Measurements from ENCODE around the gene RBM5. TPM values are rescaled to one million over a fixed set of nuclear protein-coding genes. Genes with fewer than 3 reads are reported as not detected.

The RBM5 gene
- 105 and 107 TPM in 2 replicates for polyA plus RNA-seq (2013)

DNA sequence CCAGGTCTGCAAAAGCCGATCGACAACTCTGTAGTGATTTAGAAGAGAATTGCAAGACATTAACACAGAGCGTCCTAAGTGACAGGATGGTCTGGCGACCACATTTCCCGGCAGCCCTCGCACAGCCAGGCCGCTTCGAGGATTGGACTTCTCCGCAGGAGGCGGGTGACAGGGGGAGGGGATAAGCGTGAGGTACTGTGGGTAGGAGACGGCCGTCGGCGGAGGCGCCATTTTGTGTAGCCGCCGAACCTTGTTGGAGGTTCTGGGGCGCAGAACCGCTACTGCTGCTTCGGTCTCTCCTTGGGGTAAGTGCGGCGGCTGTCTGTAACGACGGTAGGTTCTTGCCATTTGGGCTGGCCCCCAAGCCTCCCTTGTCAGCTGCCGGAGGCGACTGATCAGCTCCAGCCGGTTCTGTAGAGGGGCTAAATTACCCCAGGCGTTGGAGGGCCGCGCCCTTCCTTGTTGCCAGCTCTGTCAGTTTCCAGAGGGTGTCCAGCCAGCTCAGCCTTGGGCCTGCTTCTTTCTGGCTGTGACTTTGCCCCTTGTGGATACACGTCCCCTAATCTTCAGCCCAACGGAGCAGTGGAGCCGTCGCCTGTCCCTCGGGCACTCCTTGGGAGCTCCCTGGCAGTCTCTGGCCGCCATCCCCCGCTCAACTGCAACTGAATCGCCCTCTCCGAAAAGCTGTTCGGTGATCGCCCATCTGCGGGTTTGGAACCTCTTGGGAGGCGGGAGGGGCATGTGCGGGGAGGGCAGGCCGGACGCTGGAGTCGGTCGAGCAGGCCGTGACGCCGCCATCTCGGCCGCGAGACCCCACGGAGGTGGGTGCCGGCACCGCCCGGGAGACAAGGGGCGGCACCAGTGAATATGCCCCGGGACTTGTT lies at the start of gene RBM5:
TSS of gene RBM5 (plus strand) at position 195 of the 884 bp plus-strand sequence. CDS start 1,516 bp downstream, outside the sequence.
- Histone ChIP-seq H3K9ac (ENCODE audit: low read length) (peak within 1 kb of the TSS; percentile 96), H3K4me3 (ENCODE audit: low read depth, low read length) (peak within 1 kb of the TSS; percentile 93), H2AK5ac (ENCODE audit: low read length) (peak within 1 kb of the TSS; percentile 56), H3K27ac (ENCODE audit: low read depth, low read length) (peak within 1 kb of the TSS; percentile 56), H2BK12ac (ENCODE audit: low read length) (no peak within 1 kb of the TSS), H3K79me1 (ENCODE audit: low read length) (peaks cover 8% of the 10 kb centered on the region), H2AFZ (ENCODE audit: insufficient read depth, low read length, poor library complexity) (peak within 1 kb of the TSS; percentile 56), H3K14ac (ENCODE audit: low read length) (peak within 1 kb of the TSS; percentile 92), H3K18ac (ENCODE audit: low read length) (peak within 1 kb of the TSS; percentile 93), H4K8ac (ENCODE audit: low read depth, low read length) (peak within 1 kb of the TSS; percentile 95), H3K9me3 (ENCODE audit: insufficient read depth, low read depth, low read length) (no peaks in the 10 kb centered on the region), H3K4me1 (ENCODE audit: control insufficient read depth in 1 of 2, insufficient read depth in 2 of 2, low read length in 2 of 2) (no peaks in the 10 kb centered on the region), H3K27me3 (ENCODE audit: insufficient read depth, low read length) (no peaks in the 10 kb centered on the region), H3K4ac (ENCODE audit: low read depth, low read length) (peak within 1 kb of the TSS; percentile 87), H4K91ac (ENCODE audit: low read depth, low read length) (peak within 1 kb of the TSS; percentile 89), H2BK5ac (ENCODE audit: low read depth, low read length, poor library complexity) (peak within 1 kb of the TSS; percentile 60), H3K79me2 (ENCODE audit: control insufficient read depth, insufficient read depth, low read length, poor library complexity) (peaks cover 9% of the 10 kb centered on the region), H3K23ac (ENCODE audit: low read length) (no peak within 1 kb of the TSS), H2BK120ac (ENCODE audit: insufficient read depth, low read length, poor library complexity) (peak within 1 kb of the TSS; percentile 93), H3K36me3 (ENCODE audit: control insufficient read depth in 1 of 2, insufficient read depth in 2 of 2, low read length in 2 of 2) (peaks cover 16 to 24% of the 10 kb centered on the region in 2 experiments), H4K12ac (ENCODE audit: low read depth, low read length) (peak within 1 kb of the TSS; percentile 93), H3K4me2 (ENCODE audit: low read length) (peak within 1 kb of the TSS; percentile 82)
- peak; percentile 87 to 93 for DNase-seq
- no CpG with 5 or more reads among the region's 61 CpGs for WGBS (ENCODE audit: extremely low coverage, insufficient coverage, insufficient read length)

DNA sequence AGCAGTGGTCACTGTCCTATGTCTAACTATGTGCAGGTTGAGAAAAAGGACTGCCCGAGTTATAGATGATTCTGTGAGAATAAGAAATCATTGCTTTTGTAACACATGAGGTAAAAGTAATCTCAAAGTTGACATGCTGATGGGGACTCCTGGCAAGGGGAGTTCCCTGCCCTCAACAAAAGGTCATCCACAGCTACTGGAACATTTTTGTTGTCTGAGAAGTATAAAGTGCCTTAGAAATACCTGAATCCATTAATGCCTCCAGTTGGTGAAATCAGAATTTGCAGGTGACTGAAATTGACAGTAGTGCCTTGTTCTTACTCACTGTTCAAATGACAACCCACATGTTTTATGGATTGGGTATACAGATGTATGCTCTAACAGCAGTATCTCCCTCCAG lies 43.7 kb upstream of the RBM5 start:
- H3K23ac ChIP-seq (ENCODE audit: low read length): no peak overlapping the region
- no CpG with 5 or more reads among the region's 1 CpG for WGBS (ENCODE audit: extremely low coverage, insufficient coverage, insufficient read length)

GRCh38 chr3:50047426-50047825 lies 41.3 kb upstream of the RBM5 start:
- Histone ChIP-seq H3K4me3 (ENCODE audit: low read depth, low read length) (no peak overlapping the region), H3K9ac (ENCODE audit: low read length) (no peak overlapping the region), H3K79me1 (ENCODE audit: low read length) (no peaks in the 10 kb centered on the region), H3K79me2 (ENCODE audit: control insufficient read depth, insufficient read depth, low read length, poor library complexity) (no peaks in the 10 kb centered on the region), H4K8ac (ENCODE audit: low read depth, low read length) (no peak overlapping the region), H4K91ac (ENCODE audit: low read depth, low read length) (no peak overlapping the region), H4K12ac (ENCODE audit: low read depth, low read length) (no peak overlapping the region), H3K9me3 (ENCODE audit: insufficient read depth, low read depth, low read length) (no peaks in the 10 kb centered on the region), H3K4me1 (ENCODE audit: control insufficient read depth in 1 of 2, insufficient read depth in 2 of 2, low read length in 2 of 2) (no peaks in the 10 kb centered on the region), H3K23ac (ENCODE audit: low read length) (no peak overlapping the region), H3K36me3 (ENCODE audit: control insufficient read depth in 1 of 2, insufficient read depth in 2 of 2, low read length in 2 of 2) (peaks cover 3 to 5% of the 10 kb centered on the region in 2 experiments), H2BK120ac (ENCODE audit: insufficient read depth, low read length, poor library complexity) (no peak overlapping the region), H2BK12ac (ENCODE audit: low read length) (no peak overlapping the region), H3K27ac (ENCODE audit: low read depth, low read length) (no peak overlapping the region), H3K27me3 (ENCODE audit: insufficient read depth, low read length) (no peaks in the 10 kb centered on the region), H3K4me2 (ENCODE audit: low read length) (no peak overlapping the region), H3K4ac (ENCODE audit: low read depth, low read length) (no peak overlapping the region), H2AFZ (ENCODE audit: insufficient read depth, low read length, poor library complexity) (no peak overlapping the region), H3K18ac (ENCODE audit: low read length) (no peak overlapping the region), H3K14ac (ENCODE audit: low read length) (no peak overlapping the region), H2AK5ac (ENCODE audit: low read length) (no peak overlapping the region), H2BK5ac (ENCODE audit: low read depth, low read length, poor library complexity) (no peak overlapping the region)
- WGBS (ENCODE audit: extremely low coverage, insufficient coverage, insufficient read length): no CpG with 5 or more reads among the region's 4 CpGs
- DNase-seq: no peak

More for the DNA sequence above, 43.7 kb upstream of the RBM5 start:
- Histone ChIP-seq H2AK5ac (ENCODE audit: low read length) (no peak overlapping the region), H4K91ac (ENCODE audit: low read depth, low read length) (no peak overlapping the region), H3K27me3 (ENCODE audit: insufficient read depth, low read length) (no peaks in the 10 kb centered on the region), H4K8ac (ENCODE audit: low read depth, low read length) (no peak overlapping the region), H3K14ac (ENCODE audit: low read length) (no peak overlapping the region), H3K4me3 (ENCODE audit: low read depth, low read length) (no peak overlapping the region), H3K9me3 (ENCODE audit: insufficient read depth, low read depth, low read length) (no peaks in the 10 kb centered on the region), H2BK12ac (ENCODE audit: low read length) (no peak overlapping the region), H2BK120ac (ENCODE audit: insufficient read depth, low read length, poor library complexity) (no peak overlapping the region), H2AFZ (ENCODE audit: insufficient read depth, low read length, poor library complexity) (no peak overlapping the region), H3K4me1 (ENCODE audit: control insufficient read depth in 1 of 2, insufficient read depth in 2 of 2, low read length in 2 of 2) (no peaks in the 10 kb centered on the region), H3K9ac (ENCODE audit: low read length) (no peak overlapping the region), H3K36me3 (ENCODE audit: control insufficient read depth in 1 of 2, insufficient read depth in 2 of 2, low read length in 2 of 2) (peaks cover 3 to 7% of the 10 kb centered on the region in 2 experiments), H3K18ac (ENCODE audit: low read length) (no peak overlapping the region), H3K79me1 (ENCODE audit: low read length) (no peaks in the 10 kb centered on the region), H3K4ac (ENCODE audit: low read depth, low read length) (no peak overlapping the region), H3K4me2 (ENCODE audit: low read length) (no peak overlapping the region), H2BK5ac (ENCODE audit: low read depth, low read length, poor library complexity) (no peak overlapping the region), H3K79me2 (ENCODE audit: control insufficient read depth, insufficient read depth, low read length, poor library complexity) (no peaks in the 10 kb centered on the region), H4K12ac (ENCODE audit: low read depth, low read length) (no peak overlapping the region), H3K27ac (ENCODE audit: low read depth, low read length) (no peak overlapping the region)
- DNase-seq: no peak

GRCh38 chr3:50050361-50050760 lies 38.4 kb upstream of the RBM5 start:
- H4K12ac ChIP-seq (ENCODE audit: low read depth, low read length): no peak overlapping the region
- no peak overlapping the region for H2BK120ac ChIP-seq (ENCODE audit: insufficient read depth, low read length, poor library complexity)
- H3K4me2 ChIP-seq (ENCODE audit: low read length): no peak overlapping the region
- H4K8ac ChIP-seq (ENCODE audit: low read depth, low read length): no peak overlapping the region
- H2AK5ac ChIP-seq (ENCODE audit: low read length): no peak overlapping the region
- H2BK12ac ChIP-seq (ENCODE audit: low read length): no peak overlapping the region
- no peak overlapping the region for H2BK5ac ChIP-seq (ENCODE audit: low read depth, low read length, poor library complexity)
- H3K23ac ChIP-seq (ENCODE audit: low read length): no peak overlapping the region
- H3K4me1 ChIP-seq (ENCODE audit: control insufficient read depth in 1 of 2, insufficient read depth in 2 of 2, low read length in 2 of 2): no peaks in the 10 kb centered on the region
- no peak overlapping the region for H3K4ac ChIP-seq (ENCODE audit: low read depth, low read length)
- no peak for DNase-seq
- no peaks in the 10 kb centered on the region for H3K79me1 ChIP-seq (ENCODE audit: low read length)
- no peak overlapping the region for H3K9ac ChIP-seq (ENCODE audit: low read length)
- H2AFZ ChIP-seq (ENCODE audit: insufficient read depth, low read length, poor library complexity): no peak overlapping the region
- no peak overlapping the region for H4K91ac ChIP-seq (ENCODE audit: low read depth, low read length)
- no peak overlapping the region for H3K18ac ChIP-seq (ENCODE audit: low read length)
- no peak overlapping the region for H3K4me3 ChIP-seq (ENCODE audit: low read depth, low read length)
- H3K79me2 ChIP-seq (ENCODE audit: control insufficient read depth, insufficient read depth, low read length, poor library complexity): no peaks in the 10 kb centered on the region
- peaks cover 12 to 14% of the 10 kb centered on the region in 2 experiments for H3K36me3 ChIP-seq (ENCODE audit: control insufficient read depth in 1 of 2, insufficient read depth in 2 of 2, low read length in 2 of 2)
- no peaks in the 10 kb centered on the region for H3K27me3 ChIP-seq (ENCODE audit: insufficient read depth, low read length)
- no peaks in the 10 kb centered on the region for H3K9me3 ChIP-seq (ENCODE audit: insufficient read depth, low read depth, low read length)
- no peak overlapping the region for H3K14ac ChIP-seq (ENCODE audit: low read length)
- no peak overlapping the region for H3K27ac ChIP-seq (ENCODE audit: low read depth, low read length)

Data from trophoblast cell (in vitro differentiated cells and primary cell).